ENCODE measurements around the gene ZCWPW1.

The ZCWPW1 gene

GRCh38 chr7:100430493-100431285, 2.2 kb upstream of the ZCWPW1 start:
- DNase-seq (ENCODE audit: extremely low read depth, low read depth), result no peak
- peak overlapping the region; percentile 76 for H3K4me3 ChIP-seq (replicated peaks; ENCODE audit: low read depth, low read length)
- TF ChIP-seq CTCF (IDR thresholded peaks at IDR 0.05; ENCODE audit: low read depth, low read length, missing control alignments), result no peak

GRCh38 chr7:100429637-100430492, 1.4 kb upstream of the ZCWPW1 start, which contains the start of gene MEPCE:
Gene MEPCE (plus strand): TSS chr7:100429831. CDS start chr7:100430019, 188 bp downstream.
- DNase-seq (ENCODE audit: extremely low read depth, low read depth), result peak; percentile 73
- TF ChIP-seq CTCF (IDR thresholded peaks at IDR 0.05; ENCODE audit: low read depth, low read length, missing control alignments), result no peak
- peak within 1 kb of the TSS; percentile 76 for H3K4me3 ChIP-seq (replicated peaks; ENCODE audit: low read depth, low read length)

GRCh38 chr7:100428967-100429636, 599 bp upstream of the ZCWPW1 start:
- TF ChIP-seq CTCF (IDR thresholded peaks at IDR 0.05; ENCODE audit: low read depth, low read length, missing control alignments), result no peak
- DNase-seq (ENCODE audit: extremely low read depth, low read depth), result peak; percentile 98
- H3K4me3 ChIP-seq (replicated peaks; ENCODE audit: low read depth, low read length), result peak overlapping the region; percentile 76

- H3K4me3 ChIP-seq (replicated peaks; ENCODE audit: low read depth, low read length), result peak overlapping the region; percentile 76; the same call in 1 of the 2 replicates
- DNase-seq (ENCODE audit: extremely low read depth, low read depth), result no peak
- no peak for TF ChIP-seq CTCF (IDR thresholded peaks at IDR 0.05; ENCODE audit: low read depth, low read length, missing control alignments)
These were observed 723 bp downstream of the ZCWPW1 start for GRCh38 chr7:100427762-100428198.

- no peak for DNase-seq (ENCODE audit: extremely low read depth, low read depth)
- no peak overlapping the region for H3K4me3 ChIP-seq (replicated peaks; ENCODE audit: low read depth, low read length)
- TF ChIP-seq CTCF (IDR thresholded peaks at IDR 0.05; ENCODE audit: low read depth, low read length, missing control alignments), result no peak
These were observed 2.0 kb downstream of the ZCWPW1 start for GRCh38 chr7:100426516-100426915.

GRCh38 chr7:100425347-100425746, 3.2 kb downstream of the ZCWPW1 start:
- TF ChIP-seq CTCF (IDR thresholded peaks at IDR 0.05; ENCODE audit: low read depth, low read length, missing control alignments), result no peak
- DNase-seq (ENCODE audit: extremely low read depth, low read depth), result no peak
- H3K4me3 ChIP-seq (replicated peaks; ENCODE audit: low read depth, low read length), result no peak overlapping the region
